COR-L47 (cell line): ENCODE measurements around the gene TUNAR.
"Not testable (repeated sequence)": the region's sequence is repeated elsewhere in the genome, so short reads cannot be mapped to it uniquely, and the experiment has no call there.

Experiments
- DNase-seq: peaks from one replicate; lab custom pipeline; 2025; lab: John Stamatoyannopoulos, UW

The TUNAR gene

GRCh38 chr14:95918466-95918865 is 41.8 kb downstream of the TUNAR start:
- peak; percentile 7 for DNase-seq

- no peak for DNase-seq
Measured at GRCh38 chr14:95920769-95921438, 44.3 kb downstream of the TUNAR start.

- no peak for DNase-seq
Measured at GRCh38 chr14:95922080-95922479, 45.4 kb downstream of the TUNAR start.

- no peak for DNase-seq
Measured at GRCh38 chr14:95928751-95929150, 52.1 kb downstream of the TUNAR start.

- DNase-seq = no peak
Measured at GRCh38 chr14:95931384-95931783, 54.8 kb downstream of the TUNAR start.

- DNase-seq = no peak
Measured at GRCh38 chr14:95935228-95935822, 58.7 kb downstream of the TUNAR start.

- no peak for DNase-seq
Measured at GRCh38 chr14:95936041-95936440, 59.4 kb downstream of the TUNAR start.

- no peak for DNase-seq
Measured at GRCh38 chr14:95939335-95939734, 62.7 kb downstream of the TUNAR start.

- DNase-seq = no peak
Measured at GRCh38 chr14:95941897-95942296, 65.3 kb downstream of the TUNAR start.

GRCh38 chr14:95943699-95944098 is 67.1 kb downstream of the TUNAR start:
- peak; percentile 54 for DNase-seq

- DNase-seq = no peak
Measured at GRCh38 chr14:95944462-95944861, 67.8 kb downstream of the TUNAR start.

- no peak for DNase-seq
Measured at GRCh38 chr14:95946867-95947266, 70.2 kb downstream of the TUNAR start.

GRCh38 chr14:95948558-95948981 is 71.9 kb downstream of the TUNAR start:
- DNase-seq = no peak

GRCh38 chr14:95951359-95951758 is 74.7 kb downstream of the TUNAR start:
- DNase-seq = no peak

- no peak for DNase-seq
Measured at GRCh38 chr14:95953111-95953724, 76.6 kb downstream of the TUNAR start.

GRCh38 chr14:95956601-95957460 is 80.2 kb downstream of the TUNAR start:
- no peak for DNase-seq

GRCh38 chr14:95958105-95958504 is 81.5 kb downstream of the TUNAR start:
- DNase-seq = no peak

- no peak for DNase-seq
Measured at GRCh38 chr14:95959317-95959716, 82.7 kb downstream of the TUNAR start.

- DNase-seq = no peak
Measured at GRCh38 chr14:95961481-95961880, 84.8 kb downstream of the TUNAR start.

- DNase-seq = no peak
Measured at GRCh38 chr14:95964901-95965300, 88.3 kb downstream of the TUNAR start.

- DNase-seq = not testable (repeated sequence)
Measured at GRCh38 chr14:95968048-95968447, 91.4 kb downstream of the TUNAR start.
